PFSK-1 (cell line): ENCODE data around the gene NAA80.

Experiments
- FOXP2 ChIP-seq: optimal IDR thresholded peaks from 2 replicates; pipeline ENCODE3; 2011; ENCODE audit warnings: borderline replicate concordance, control low read depth, inconsistent platforms; ENCODE audit not compliant: insufficient read depth; ENCODE audit errors: extremely low read length, extremely low read depth
- POLR2AphosphoS5 ChIP-seq: IDR thresholded peaks from 2 replicates; pipeline ENCODE4 v1.6.1; 2012; ENCODE audit warnings: low read depth, mild to moderate bottlenecking, control low read depth, low read length, moderate library complexity
- REST ChIP-seq, 2 experiments: IDR thresholded peaks; 2 replicates each; pipeline versions ENCODE4 v1.6.1 to v1.8.0; 2011 to 2012; ENCODE audit warnings: low read depth in 2 of 2, low read length in 2 of 2, control low read depth in 1 of 2, inconsistent platforms in 1 of 2, mild to moderate bottlenecking in 1 of 2, moderate library complexity in 1 of 2; ENCODE audit not compliant: insufficient read depth in 1 of 2
- SIN3A ChIP-seq: IDR thresholded peaks from 2 replicates; pipeline ENCODE4 v1.6.1; 2012; ENCODE audit warnings: mild to moderate bottlenecking, low read length, moderate library complexity, borderline replicate concordance; ENCODE audit not compliant: insufficient read depth
- TAF1 ChIP-seq: IDR thresholded peaks from 2 replicates; pipeline ENCODE4 v1.6.1; 2012; ENCODE audit warnings: low read length, control low read depth, borderline replicate concordance; ENCODE audit not compliant: insufficient read depth

The NAA80 gene

GRCh38 chr3:50324351-50325112 lies 25.3 kb upstream of the NAA80 start:
- TF ChIP-seq TAF1 (no peak), POLR2AphosphoS5 (no peak), REST (IDR thresholded peaks at IDR 0.05; ENCODE audit: insufficient read depth in 1 of 2, low read depth in 2 of 2, low read length in 2 of 2) (no peak), FOXP2 (no peak), SIN3A (no peak)

GRCh38 chr3:50323614-50324199 lies 24.5 kb upstream of the NAA80 start:
- TF ChIP-seq TAF1: no peak
- no peak for TF ChIP-seq SIN3A
- TF ChIP-seq REST (IDR thresholded peaks at IDR 0.05; ENCODE audit: insufficient read depth in 1 of 2, low read depth in 2 of 2, low read length in 2 of 2): no peak

GRCh38 chr3:50323092-50323600 lies 23.9 kb upstream of the NAA80 start:
- TF ChIP-seq SIN3A: no peak
- no peak for TF ChIP-seq TAF1
- TF ChIP-seq REST (IDR thresholded peaks at IDR 0.05; ENCODE audit: insufficient read depth in 1 of 2, low read depth in 2 of 2, low read length in 2 of 2): no peak
- TF ChIP-seq FOXP2: no peak
- TF ChIP-seq POLR2AphosphoS5: no peak

- TF ChIP-seq TAF1: 0 out of 2 replicates have a peak, but pooled peaks have one; percentile 32
- TF ChIP-seq REST (IDR thresholded peaks at IDR 0.05; ENCODE audit: insufficient read depth in 1 of 2, low read depth in 2 of 2, low read length in 2 of 2): no peak
- TF ChIP-seq FOXP2: no peak
- TF ChIP-seq POLR2AphosphoS5: no peak; the same call in 1 of the 2 replicates
- TF ChIP-seq SIN3A: no peak
These were observed 23.3 kb upstream of the NAA80 start, which contains the start of gene HYAL2 for GRCh38 chr3:50322386-50323091. Gene HYAL2, minus strand, starts transcription at chr3:50322745. Its CDS starts 2,256 bp downstream, at chr3:50320489.
